Fibroblast of skin of abdomen (primary cell): ENCODE measurements around the gene GALNT12.
A peak's percentile ranks its signal among the peaks of the same experiment; 100 is the strongest.

Experiments
- DNase-seq: peaks from one replicate; pipeline ENCODE4 v3.0.0-alpha.2; 2013

Gene GALNT12

GRCh38 chr9:98801969-98802371, 5.5 kb upstream of the GALNT12 start:
- DNase-seq: no peak

- no peak for DNase-seq
Measured at GRCh38 chr9:98804083-98804482, 3.4 kb upstream of the GALNT12 start.

- DNase-seq: peak; percentile 60
Measured at GRCh38 chr9:98805506-98806272, 1.8 kb upstream of the GALNT12 start.

GRCh38 chr9:98806394-98807035, 955 bp upstream of the GALNT12 start:
- DNase-seq: no peak

- DNase-seq: no peak
Measured at GRCh38 chr9:98807814-98808195, 335 bp downstream of the GALNT12 start.

- no peak for DNase-seq
Measured at GRCh38 chr9:98808411-98808815, 943 bp downstream of the GALNT12 start.

GRCh38 chr9:98808875-98809274, 1.4 kb downstream of the GALNT12 start:
- no peak for DNase-seq

- no peak for DNase-seq
Measured at GRCh38 chr9:98809311-98810101, 2.0 kb downstream of the GALNT12 start.

- no peak for DNase-seq
Measured at GRCh38 chr9:98810102-98810842, 2.8 kb downstream of the GALNT12 start.

- peak; percentile 84 for DNase-seq
Measured at GRCh38 chr9:98811051-98811650, 3.7 kb downstream of the GALNT12 start.

- DNase-seq: no peak
Measured at GRCh38 chr9:98815391-98815951, 8.0 kb downstream of the GALNT12 start.

GRCh38 chr9:98818764-98819163, 11.3 kb downstream of the GALNT12 start:
- DNase-seq: no peak

- no peak for DNase-seq
Measured at GRCh38 chr9:98819231-98819630, 11.8 kb downstream of the GALNT12 start.

GRCh38 chr9:98821831-98822230, 14.4 kb downstream of the GALNT12 start:
- no peak for DNase-seq

- DNase-seq: no peak
Measured at GRCh38 chr9:98822661-98823060, 15.2 kb downstream of the GALNT12 start.

GRCh38 chr9:98823666-98824334, 16.3 kb downstream of the GALNT12 start:
- DNase-seq: no peak

- no peak for DNase-seq
Measured at GRCh38 chr9:98825414-98825813, 17.9 kb downstream of the GALNT12 start.

- DNase-seq: no peak
Measured at GRCh38 chr9:98826716-98827115, 19.2 kb downstream of the GALNT12 start.

GRCh38 chr9:98829766-98830165, 22.3 kb downstream of the GALNT12 start:
- no peak for DNase-seq

- DNase-seq: no peak
Measured at GRCh38 chr9:98830554-98830953, 23.1 kb downstream of the GALNT12 start.

GRCh38 chr9:98831696-98832095, 24.2 kb downstream of the GALNT12 start:
- DNase-seq: no peak

GRCh38 chr9:98832768-98833089, 25.3 kb downstream of the GALNT12 start:
- no peak for DNase-seq
